ENCODE measurements around the gene ADD1. TPM values are rescaled to one million over a fixed set of nuclear protein-coding genes. Genes with fewer than 3 reads are reported as not detected.

ADD1 gene
- total RNA-seq, 1 experiment from 2014 or later = 232 TPM

GRCh38 chr4:2831611-2832308 is 11.9 kb upstream of the ADD1 start:
- Histone ChIP-seq H3K36me3 (ENCODE audit: insufficient read depth, low read length, poor library complexity, severe bottlenecking) (peaks cover 26% of the 10 kb centered on the region), H3K4me3 (ENCODE audit: low read depth, low read length, poor library complexity, severe bottlenecking) (no peak overlapping the region), H3K27ac (ENCODE audit: low read depth, low read length, poor library complexity, severe bottlenecking) (no peak overlapping the region), H3K4me1 (ENCODE audit: insufficient read depth, low read length, poor library complexity, severe bottlenecking) (peaks cover 1% of the 10 kb centered on the region), H3K27me3 (replicated peaks; ENCODE audit: insufficient read depth, low read depth, low read length, poor library complexity) (no peaks in the 10 kb centered on the region), H3K9me3 (ENCODE audit: low read depth, low read length, poor library complexity, severe bottlenecking) (no peaks in the 10 kb centered on the region)
- ChIA-PET CTCF (no interaction called here), POLR2A (ENCODE audit: low non-redundant PET) (no interaction called here)
- DNase-seq (ENCODE audit: low spot score) = no peak
- intact Hi-C loops (cut with micrococcal nuclease; ENCODE audit: unreplicated experiment) = no loop called here
- no TSS peak for BruUV-seq (replicated peaks)
- TF ChIP-seq EZH2 (IDR thresholded peaks at IDR 0.05; ENCODE audit: borderline replicate concordance, low read depth, low read length, poor library complexity, severe bottlenecking) (no peak), CTCF (conservative IDR thresholded peaks at IDR 0.05; ENCODE audit: low read depth, low read length) (no peak)

DNA sequence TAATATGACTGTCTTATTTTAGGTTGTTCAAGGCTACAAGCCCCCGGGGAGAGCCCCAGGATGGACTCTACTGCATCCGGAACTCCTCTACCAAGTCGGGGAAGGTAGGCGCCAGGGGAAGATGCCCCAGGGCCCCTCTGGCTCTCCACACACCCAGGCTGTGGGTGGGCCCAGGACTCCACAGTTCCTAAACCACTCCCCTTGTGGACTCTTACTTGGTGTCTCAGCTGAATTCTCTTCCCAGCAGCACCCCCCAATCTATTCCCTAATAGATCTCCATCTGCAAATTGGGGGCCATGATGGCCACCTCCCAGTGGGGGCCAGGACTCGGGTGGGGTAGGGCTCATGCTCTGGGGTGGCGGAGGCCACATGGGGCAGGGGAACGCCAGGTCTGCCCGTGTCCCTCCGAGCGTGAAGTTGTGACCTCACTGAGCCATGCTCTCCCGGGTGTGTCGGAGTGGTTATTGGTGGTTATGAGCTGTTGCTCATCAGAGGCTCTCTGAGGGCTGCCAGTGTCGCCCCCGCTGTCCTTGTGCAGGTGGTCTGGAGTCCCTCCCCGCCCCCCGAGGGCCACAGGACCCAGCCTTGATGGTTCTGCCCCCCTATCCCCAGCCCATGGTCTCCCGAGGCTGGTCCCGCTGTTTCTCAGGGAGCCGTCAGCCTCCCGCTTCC is 11.2 kb upstream of the ADD1 start:
- TF ChIP-seq CTCF (conservative IDR thresholded peaks at IDR 0.05; ENCODE audit: low read depth, low read length) (no peak), EZH2 (IDR thresholded peaks at IDR 0.05; ENCODE audit: borderline replicate concordance, low read depth, low read length, poor library complexity, severe bottlenecking) (no peak)
- DNase-seq (ENCODE audit: low spot score) = no peak
- Histone ChIP-seq H3K36me3 (ENCODE audit: insufficient read depth, low read length, poor library complexity, severe bottlenecking) (peaks cover 26% of the 10 kb centered on the region), H3K9me3 (ENCODE audit: low read depth, low read length, poor library complexity, severe bottlenecking) (no peaks in the 10 kb centered on the region), H3K4me3 (ENCODE audit: low read depth, low read length, poor library complexity, severe bottlenecking) (no peak overlapping the region), H3K27me3 (replicated peaks; ENCODE audit: insufficient read depth, low read depth, low read length, poor library complexity) (no peaks in the 10 kb centered on the region), H3K4me1 (ENCODE audit: insufficient read depth, low read length, poor library complexity, severe bottlenecking) (peaks cover 8% of the 10 kb centered on the region), H3K27ac (ENCODE audit: low read depth, low read length, poor library complexity, severe bottlenecking) (no peak overlapping the region)
- no TSS peak for BruUV-seq (replicated peaks)
- intact Hi-C loops (cut with micrococcal nuclease; ENCODE audit: unreplicated experiment) = no loop called here
- ChIA-PET POLR2A (ENCODE audit: low non-redundant PET) (no interaction called here), CTCF (no interaction called here)

- Histone ChIP-seq H3K9me3 (ENCODE audit: low read depth, low read length, poor library complexity, severe bottlenecking) (no peaks in the 10 kb centered on the region), H3K27ac (ENCODE audit: low read depth, low read length, poor library complexity, severe bottlenecking) (no peak overlapping the region), H3K4me1 (ENCODE audit: insufficient read depth, low read length, poor library complexity, severe bottlenecking) (peaks cover 13% of the 10 kb centered on the region), H3K27me3 (replicated peaks; ENCODE audit: insufficient read depth, low read depth, low read length, poor library complexity) (no peaks in the 10 kb centered on the region), H3K4me3 (ENCODE audit: low read depth, low read length, poor library complexity, severe bottlenecking) (no peak overlapping the region), H3K36me3 (ENCODE audit: insufficient read depth, low read length, poor library complexity, severe bottlenecking) (peaks cover 26% of the 10 kb centered on the region)
- intact Hi-C loops (cut with micrococcal nuclease; ENCODE audit: unreplicated experiment) = no loop called here
- ChIA-PET POLR2A (ENCODE audit: low non-redundant PET) (no interaction called here), CTCF (no interaction called here)
- TF ChIP-seq CTCF (conservative IDR thresholded peaks at IDR 0.05; ENCODE audit: low read depth, low read length) (no peak), EZH2 (IDR thresholded peaks at IDR 0.05; ENCODE audit: borderline replicate concordance, low read depth, low read length, poor library complexity, severe bottlenecking) (no peak)
- DNase-seq (ENCODE audit: low spot score) = no peak
- no TSS peak for BruUV-seq (replicated peaks)
Measured at GRCh38 chr4:2832981-2833670, 10.5 kb upstream of the ADD1 start.
